ENCODE measurements around the gene OR2V2. TPM values are rescaled to one million over a fixed set of nuclear protein-coding genes. Genes with fewer than 3 reads are reported as not detected.
"Not testable (repeated sequence)": the region's sequence is repeated elsewhere in the genome, so short reads cannot be mapped to it uniquely, and the experiment has no call there.

OR2V2 gene
- polyA plus RNA-seq (2012; ENCODE audit: missing spikeins) = not detected

DNA sequence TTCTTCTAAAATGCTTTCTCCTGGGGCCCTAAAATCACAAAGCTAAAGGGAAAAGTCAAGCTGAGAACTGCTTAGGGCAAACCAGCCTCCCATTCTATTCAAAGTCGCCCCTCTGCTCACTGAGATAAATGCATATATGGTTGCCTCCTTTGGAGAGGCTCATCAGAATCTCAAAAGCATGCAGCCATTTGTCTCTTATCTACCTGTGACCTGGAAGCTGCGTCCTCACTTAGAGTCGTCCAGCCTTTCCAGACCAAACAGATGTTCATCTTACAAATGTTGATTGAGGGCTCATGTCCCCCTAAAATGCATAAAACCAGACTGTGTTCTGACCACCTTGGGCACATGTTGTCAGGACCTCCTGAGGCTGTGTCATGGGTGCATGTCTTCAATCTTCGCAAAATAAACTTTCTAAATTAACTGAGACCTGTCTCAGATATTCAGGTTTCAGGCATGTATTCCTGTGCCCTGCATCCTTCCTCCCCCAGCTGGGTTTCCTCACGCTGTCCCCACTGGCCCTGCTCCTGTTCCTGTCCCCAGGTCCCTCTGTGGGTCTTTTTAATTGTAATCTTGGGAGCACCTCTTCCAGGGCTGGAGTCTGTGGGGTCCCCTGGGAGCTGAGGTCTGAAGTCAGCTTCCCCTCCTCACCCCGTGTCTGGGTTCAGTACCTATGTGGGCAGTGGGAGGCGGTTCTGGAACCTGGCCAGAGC lies at the start of gene OR2V2:
Gene OR2V2 (plus strand): TSS at position 660 of the 710 bp plus-strand sequence. CDS start 7,357 bp downstream, outside the sequence.
- DNase-seq (ENCODE audit: insufficient read length); FAIRE-seq: not testable (repeated sequence)

DNA sequence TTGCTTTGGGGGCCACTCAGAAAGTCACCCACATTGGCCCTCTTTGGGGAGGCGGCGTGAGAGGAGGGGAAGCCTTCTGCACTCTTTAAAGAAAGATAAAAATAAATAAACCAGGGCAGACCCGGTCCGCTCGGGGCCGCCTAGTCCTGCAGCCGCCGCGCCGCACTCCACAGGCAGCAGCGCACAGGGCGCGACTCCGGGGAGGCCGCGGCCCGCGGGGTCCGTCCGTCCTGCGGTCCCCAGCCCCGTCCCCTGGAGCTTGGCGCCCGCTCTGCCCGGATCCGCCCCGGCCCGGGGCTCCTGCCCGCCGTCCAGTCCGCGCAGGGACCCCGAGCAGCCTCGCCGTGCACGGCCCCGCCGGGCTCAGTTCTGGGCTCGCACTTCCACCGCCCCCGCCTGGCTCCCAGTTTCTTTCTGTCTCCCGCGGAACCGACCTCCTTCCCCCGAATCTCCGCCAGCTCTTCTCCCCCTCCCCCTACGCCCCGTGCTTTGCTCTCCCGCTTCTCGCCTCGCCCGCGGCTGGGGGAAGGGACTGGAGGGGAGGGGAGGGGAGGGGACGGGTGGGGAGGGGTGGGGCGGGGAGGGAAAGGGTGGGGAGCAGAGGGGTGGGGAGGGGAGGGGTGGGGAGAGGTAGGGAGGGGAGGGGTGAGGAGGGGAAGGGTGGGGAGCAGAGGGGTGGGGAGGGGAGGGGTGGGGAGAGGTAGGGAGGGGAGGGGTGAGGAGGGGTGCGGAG lies 49.5 kb upstream of the OR2V2 start:
- not testable (repeated sequence) for FAIRE-seq; DNase-seq (ENCODE audit: insufficient read length)

GRCh38 chr5:181098762-181099601 lies 48.4 kb upstream of the OR2V2 start:
- DNase-seq (ENCODE audit: insufficient read length) (no peak), FAIRE-seq (no peak)
- TF ChIP-seq POLR2AphosphoS5 (IDR thresholded peaks at IDR 0.05; ENCODE audit: low read depth, low read length) = no peak
- no peak for TF ChIP-seq TAF1 (IDR thresholded peaks at IDR 0.05; ENCODE audit: borderline replicate concordance, low read depth, low read length)
- no peak for TF ChIP-seq POLR2A (IDR thresholded peaks at IDR 0.05; ENCODE audit: low read depth, low read length)

- no peak for TF ChIP-seq TAF1 (IDR thresholded peaks at IDR 0.05; ENCODE audit: borderline replicate concordance, low read depth, low read length)
- FAIRE-seq (no peak), DNase-seq (ENCODE audit: insufficient read length) (no peak)
Observed at GRCh38 chr5:181099602-181100086, 47.7 kb upstream of the OR2V2 start.

DNA sequence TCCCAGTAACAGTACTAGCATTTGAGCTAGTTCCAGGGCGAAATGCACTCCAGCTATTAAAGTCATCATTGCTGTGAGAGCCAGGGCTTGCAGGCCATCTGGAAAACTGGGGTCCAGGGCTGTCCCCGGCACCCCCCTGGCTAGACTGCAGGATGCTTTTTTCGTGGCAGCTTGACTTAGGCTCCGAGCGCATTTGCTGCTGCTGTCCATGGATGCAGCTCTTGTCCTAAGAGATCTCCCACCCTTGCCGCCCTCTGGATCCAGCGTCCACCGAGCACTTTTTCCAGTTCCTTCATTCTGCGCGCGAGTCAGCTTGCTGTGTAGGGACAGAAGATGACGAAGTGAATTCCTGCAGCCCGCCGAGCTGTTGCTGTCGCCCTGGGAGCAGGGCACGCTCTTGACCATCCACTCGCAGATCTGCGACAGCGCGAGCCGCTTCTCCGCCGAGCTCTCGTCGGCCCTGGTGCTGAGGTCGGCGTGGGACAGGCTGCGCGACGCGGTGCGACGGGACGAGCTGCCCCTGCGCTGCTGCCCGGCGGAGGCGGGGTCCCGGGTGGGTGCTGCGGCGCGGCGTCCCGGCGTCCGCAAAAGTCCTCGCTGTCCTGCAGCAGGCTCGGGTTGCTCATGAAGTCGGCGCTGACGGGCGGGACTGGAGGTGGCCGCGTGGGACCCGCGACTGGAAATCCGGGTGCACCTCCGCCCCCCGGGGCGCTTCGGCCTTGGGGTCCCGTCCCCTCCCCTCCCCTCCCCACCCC lies 47.1 kb upstream of the OR2V2 start:
- FAIRE-seq = no peak
- no peak for DNase-seq (ENCODE audit: insufficient read length)
- no peak for TF ChIP-seq POLR2A (IDR thresholded peaks at IDR 0.05; ENCODE audit: low read depth, low read length)
- no peak for TF ChIP-seq POLR2AphosphoS5 (IDR thresholded peaks at IDR 0.05; ENCODE audit: low read depth, low read length)
- no peak for TF ChIP-seq TAF1 (IDR thresholded peaks at IDR 0.05; ENCODE audit: borderline replicate concordance, low read depth, low read length)

DNA sequence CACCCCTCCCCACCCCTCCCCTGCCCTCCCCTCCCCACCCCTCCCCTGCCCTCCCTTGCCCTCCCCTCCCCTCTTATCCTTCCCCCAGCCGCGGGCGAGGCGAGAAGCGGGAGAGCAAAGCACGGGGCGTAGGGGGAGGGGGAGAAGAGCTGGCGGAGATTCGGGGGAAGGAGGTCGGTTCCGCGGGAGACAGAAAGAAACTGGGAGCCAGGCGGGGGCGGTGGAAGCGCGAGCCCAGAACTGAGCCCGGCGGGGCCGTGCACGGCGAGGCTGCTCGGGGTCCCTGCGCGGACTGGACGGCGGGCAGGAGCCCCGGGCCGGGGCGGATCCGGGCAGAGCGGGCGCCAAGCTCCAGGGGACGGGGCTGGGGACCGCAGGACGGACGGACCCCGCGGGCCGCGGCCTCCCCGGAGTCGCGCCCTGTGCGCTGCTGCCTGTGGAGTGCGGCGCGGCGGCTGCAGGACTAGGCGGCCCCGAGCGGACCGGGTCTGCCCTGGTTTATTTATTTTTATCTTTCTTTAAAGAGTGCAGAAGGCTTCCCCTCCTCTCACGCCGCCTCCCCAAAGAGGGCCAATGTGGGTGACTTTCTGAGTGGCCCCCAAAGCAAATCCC lies 46.2 kb upstream of the OR2V2 start:
- FAIRE-seq = peak; percentile 46
- not testable (repeated sequence) for DNase-seq (ENCODE audit: insufficient read length)

DNA sequence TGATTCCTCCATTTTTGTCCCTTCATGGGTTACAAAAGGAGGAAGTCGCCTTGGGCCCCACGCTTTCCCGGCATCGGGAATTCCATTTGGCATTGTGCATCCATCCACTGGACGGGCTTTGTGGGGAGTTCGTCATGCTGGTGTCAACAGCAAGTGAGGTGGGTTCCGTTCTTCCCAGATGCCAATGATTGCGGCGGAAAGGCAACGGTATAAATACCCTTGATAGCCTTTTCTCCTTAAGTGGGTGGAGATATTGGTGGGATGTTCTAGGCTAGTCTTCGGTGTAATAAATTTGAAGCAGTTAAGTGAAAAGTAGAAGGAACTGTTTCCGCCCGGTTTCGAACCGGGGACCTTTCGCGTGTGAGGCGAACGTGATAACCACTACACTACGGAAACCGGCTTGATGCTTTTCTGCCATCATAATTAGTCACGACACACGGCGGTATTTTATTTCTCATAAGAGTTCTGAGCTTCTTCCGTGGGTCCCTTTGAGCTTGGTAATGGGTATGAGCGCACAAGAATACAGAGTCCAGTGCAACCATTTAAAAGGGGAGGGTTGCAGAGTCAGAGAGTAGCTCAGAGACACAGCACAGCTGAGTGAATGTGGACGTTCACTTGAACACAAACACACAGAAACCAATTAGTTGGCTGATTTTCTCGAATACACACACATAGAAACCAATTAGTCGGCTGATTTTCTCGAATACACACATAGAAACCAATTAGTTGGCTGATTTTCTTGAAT lies 45.3 kb upstream of the OR2V2 start:
- not testable (repeated sequence) for DNase-seq (ENCODE audit: insufficient read length)
- FAIRE-seq = peak; percentile 94

GRCh38 chr5:181104259-181104568 lies 43.2 kb upstream of the OR2V2 start:
- not testable (repeated sequence) for FAIRE-seq; DNase-seq (ENCODE audit: insufficient read length)

GRCh38 chr5:181104606-181105390 lies 42.6 kb upstream of the OR2V2 start:
- peak; percentile 5 for FAIRE-seq
- DNase-seq (ENCODE audit: insufficient read length) = not testable (repeated sequence)

- TF ChIP-seq POLR2AphosphoS5 (IDR thresholded peaks at IDR 0.05; ENCODE audit: low read depth, low read length) = no peak
- no peak for TF ChIP-seq POLR2A (IDR thresholded peaks at IDR 0.05; ENCODE audit: low read depth, low read length)
- no peak for TF ChIP-seq TAF1 (IDR thresholded peaks at IDR 0.05; ENCODE audit: borderline replicate concordance, low read depth, low read length)
- FAIRE-seq (no peak), DNase-seq (ENCODE audit: insufficient read length) (no peak)
Observed at GRCh38 chr5:181105391-181106025, 41.9 kb upstream of the OR2V2 start.
